ENCODE measurements around the gene RNF43. TPM values are rescaled to one million over a fixed set of nuclear protein-coding genes. Genes with fewer than 3 reads are reported as not detected.

Gene RNF43
- total RNA-seq, 4 donors from 2014 or later: 31.9 to 84.2 (median 38.2) TPM

- Histone ChIP-seq H3K27me3 (no peaks in the 10 kb centered on the region), H3K4me1 (peaks cover 12 to 85% (median 67%) of the 10 kb centered on the region in 4 donors), H3K4me3 (no peak overlapping the region), H3K36me3 (no peaks in the 10 kb centered on the region), H3K9me3 (no peaks in the 10 kb centered on the region), H3K27ac (peak overlapping the region; percentile 60 to 75 (median 72))
- in situ Hi-C loops (cut with MboI; ENCODE audit: low pct_ligation_motif_present in 1 of 4, low pct_unique_long_range_greater_than_20kb in 1 of 4, low sequenced_read_pairs in 3 of 4) (no loop called here), intact Hi-C loops (cut with DNase I; ENCODE audit: low total_unique reads) (no loop called here)
- TF ChIP-seq CTCF (IDR thresholded peaks at IDR 0.05) (no peak), POLR2A (IDR thresholded peaks at IDR 0.05) (no peak), EP300 (IDR thresholded peaks at IDR 0.05; ENCODE audit: low read depth) (no peak), POLR2AphosphoS5 (IDR thresholded peaks at IDR 0.05) (no peak)
- WGBS, 2 donors (ENCODE audit: low coverage in 1 of 2): 44% methylated on average over 5 to 8 of the region's 8 CpGs
- no peak for DNase-seq
Measured at GRCh38 chr17:58378733-58379510, 38.4 kb downstream of the RNF43 start.

GRCh38 chr17:58377661-58378060 lies 39.7 kb downstream of the RNF43 start:
- no peak for DNase-seq

GRCh38 chr17:58377093-58377601 lies 40.2 kb downstream of the RNF43 start:
- peak; percentile 64 for DNase-seq
- Histone ChIP-seq H3K27ac (peak overlapping the region; percentile 60 to 75 (median 72)), H3K36me3 (no peaks in the 10 kb centered on the region), H3K9me3 (no peaks in the 10 kb centered on the region), H3K4me3 (no peak overlapping the region), H3K4me1 (peaks cover 6 to 67% (median 53%) of the 10 kb centered on the region in 4 donors), H3K27me3 (no peaks in the 10 kb centered on the region)
- 64% methylated on average over 3 of the region's 3 CpGs; no CpG with 5 or more reads in 1 of the 2 donors for WGBS, 2 donors (ENCODE audit: low coverage in 1 of 2)
- TF ChIP-seq CTCF (IDR thresholded peaks at IDR 0.05): no peak
- no peak for TF ChIP-seq EP300 (IDR thresholded peaks at IDR 0.05; ENCODE audit: low read depth)
- no peak for TF ChIP-seq POLR2A (IDR thresholded peaks at IDR 0.05)
- TF ChIP-seq POLR2AphosphoS5 (IDR thresholded peaks at IDR 0.05): no peak
- in situ Hi-C loops (cut with MboI; ENCODE audit: low pct_ligation_motif_present in 1 of 4, low pct_unique_long_range_greater_than_20kb in 1 of 4, low sequenced_read_pairs in 3 of 4) (no loop called here), intact Hi-C loops (cut with DNase I; ENCODE audit: low total_unique reads) (no loop called here)

More at GRCh38 chr17:58377661-58378060, 39.7 kb downstream of the RNF43 start:
- H3K27me3 ChIP-seq: no peaks in the 10 kb centered on the region
- 61 to 63% methylated on average over 3 to 5 of the region's 5 CpGs for WGBS, 2 donors (ENCODE audit: low coverage in 1 of 2)
- in situ Hi-C loops (cut with MboI; ENCODE audit: low pct_ligation_motif_present in 1 of 4, low pct_unique_long_range_greater_than_20kb in 1 of 4, low sequenced_read_pairs in 3 of 4): no loop called here
- H3K36me3 ChIP-seq: no peaks in the 10 kb centered on the region
- peak overlapping the region; percentile 60 to 75 (median 72) for H3K27ac ChIP-seq
- no peaks in the 10 kb centered on the region for H3K9me3 ChIP-seq
- no peak overlapping the region for H3K4me3 ChIP-seq
- TF ChIP-seq CTCF (IDR thresholded peaks at IDR 0.05): no peak
- TF ChIP-seq POLR2AphosphoS5 (IDR thresholded peaks at IDR 0.05): peak in 1 of 3 donors; percentile 1
- intact Hi-C loops (cut with DNase I; ENCODE audit: low total_unique reads): no loop called here
- peaks cover 8 to 72% (median 58%) of the 10 kb centered on the region in 4 donors for H3K4me1 ChIP-seq

GRCh38 chr17:58376472-58377000 lies 40.8 kb downstream of the RNF43 start:
- DNase-seq: no peak
- H3K4me3 ChIP-seq: no peak overlapping the region
- TF ChIP-seq POLR2AphosphoS5 (IDR thresholded peaks at IDR 0.05) (no peak), POLR2A (IDR thresholded peaks at IDR 0.05) (no peak), EP300 (IDR thresholded peaks at IDR 0.05; ENCODE audit: low read depth) (no peak), CTCF (IDR thresholded peaks at IDR 0.05) (no peak)
- in situ Hi-C loops (cut with MboI; ENCODE audit: low pct_ligation_motif_present in 1 of 4, low pct_unique_long_range_greater_than_20kb in 1 of 4, low sequenced_read_pairs in 3 of 4): no loop called here
- H3K9me3 ChIP-seq: no peaks in the 10 kb centered on the region
- intact Hi-C loops (cut with DNase I; ENCODE audit: low total_unique reads): no loop called here
- no peaks in the 10 kb centered on the region for H3K36me3 ChIP-seq
- peaks cover 5 to 61% (median 47%) of the 10 kb centered on the region in 4 donors for H3K4me1 ChIP-seq
- WGBS, 2 donors (ENCODE audit: low coverage in 1 of 2): 31 to 41% methylated on average over 2 to 4 of the region's 4 CpGs
- H3K27ac ChIP-seq: peak overlapping the region; percentile 60 to 75 (median 72)
- H3K27me3 ChIP-seq: no peaks in the 10 kb centered on the region
